GM21390 (cell line): ENCODE measurements around the gene CC2D1A.

ENCODE experiments used
- ATAC-seq: cut with Tn5 transposase; IDR thresholded peaks from one replicate; pipeline ENCODE4 v1.9.1; 2021; ENCODE audit not compliant: unreplicated experiment

Gene CC2D1A

GRCh38 chr19:13905634-13906520 is at the start of gene CC2D1A, which contains the start of gene BRME1:
Gene CC2D1A (plus strand): TSS chr19:13906201. CDS start chr19:13906442, 241 bp downstream.
Gene BRME1 (minus strand): TSS chr19:13906117. CDS start chr19:13904892, 1,225 bp downstream.
- peak; percentile 90 for ATAC-seq

GRCh38 chr19:13856497-13856896 is 49.5 kb upstream of the CC2D1A start:
- no peak for ATAC-seq

DNA sequence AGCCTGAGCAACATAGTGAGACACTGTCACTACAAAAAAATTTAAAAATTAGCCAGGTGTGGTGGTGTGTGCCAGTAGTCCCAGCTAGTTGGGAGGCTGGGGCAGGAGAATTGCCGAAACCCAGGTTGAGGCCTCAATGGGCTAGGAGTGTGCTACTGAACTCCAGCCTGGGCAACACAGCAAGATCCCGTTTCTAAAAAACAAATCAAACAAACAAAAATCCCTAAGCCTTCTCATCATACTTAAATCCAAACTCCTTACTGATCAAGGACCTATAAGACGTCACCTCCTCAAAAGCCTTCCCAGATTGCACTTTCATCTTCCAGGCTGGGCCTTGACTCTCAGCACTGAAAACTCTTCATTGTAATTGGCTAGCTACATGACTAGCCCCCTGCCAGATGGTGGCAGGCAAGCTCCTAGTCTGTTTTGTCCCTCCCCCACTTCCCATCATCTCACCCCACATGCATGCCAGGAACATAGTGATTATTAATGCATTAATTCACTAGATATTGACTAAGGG is 46.6 kb upstream of the CC2D1A start:
- ATAC-seq: no peak

DNA sequence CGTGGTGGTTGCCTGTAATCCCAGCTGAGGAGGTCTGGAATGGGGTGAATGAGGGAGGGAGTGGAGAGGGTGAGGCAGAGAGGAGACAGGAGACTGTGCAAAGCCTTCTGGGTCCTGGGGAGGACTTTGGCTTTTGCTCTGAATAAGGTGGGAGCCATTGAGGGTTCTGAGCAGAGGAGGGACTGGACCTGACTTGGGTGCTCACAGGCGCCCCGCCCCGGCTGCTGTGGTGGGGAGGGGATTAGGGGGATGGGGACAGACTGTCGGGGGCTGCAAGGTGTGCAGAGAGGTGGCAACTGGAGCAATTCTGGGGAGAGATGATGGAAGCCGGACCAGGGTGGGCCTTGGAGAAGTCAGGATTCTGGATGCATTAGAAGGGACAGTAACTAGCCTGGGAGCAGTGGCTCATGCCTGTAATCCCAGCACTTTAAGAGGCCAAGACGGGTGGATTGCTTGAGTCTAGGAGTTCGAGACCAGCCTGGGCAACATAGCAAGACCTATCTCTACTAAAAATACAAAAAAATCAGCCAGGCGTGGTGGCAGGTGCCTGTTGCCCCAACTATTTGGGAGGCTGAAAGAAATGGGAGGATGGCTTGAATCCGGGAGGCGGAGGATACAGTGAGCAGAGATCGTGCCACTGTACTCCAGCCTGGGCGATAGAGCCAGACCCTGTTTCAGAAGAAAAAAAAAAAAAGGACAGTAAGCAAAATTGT is 45.2 kb upstream of the CC2D1A start:
- no peak for ATAC-seq

DNA sequence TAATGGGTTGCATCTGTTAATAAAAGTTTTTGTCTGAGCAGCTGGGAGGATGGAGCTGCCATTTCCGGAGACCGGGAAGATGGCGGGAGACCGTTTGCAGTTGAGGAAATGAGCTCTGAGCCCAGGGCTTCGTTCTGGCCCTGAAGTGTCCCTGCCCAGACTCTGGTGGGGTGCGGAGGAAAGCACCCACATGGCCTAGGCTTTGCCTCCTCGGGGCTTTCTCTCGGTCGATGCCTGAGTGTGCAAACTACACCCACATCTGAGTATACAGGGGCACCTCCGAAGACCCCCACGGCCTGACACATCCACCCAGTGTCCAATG is 44.6 kb upstream of the CC2D1A start:
- ATAC-seq: peak; percentile 20

GRCh38 chr19:13861714-13862531 is 44.1 kb upstream of the CC2D1A start:
- ATAC-seq: peak; percentile 74

DNA sequence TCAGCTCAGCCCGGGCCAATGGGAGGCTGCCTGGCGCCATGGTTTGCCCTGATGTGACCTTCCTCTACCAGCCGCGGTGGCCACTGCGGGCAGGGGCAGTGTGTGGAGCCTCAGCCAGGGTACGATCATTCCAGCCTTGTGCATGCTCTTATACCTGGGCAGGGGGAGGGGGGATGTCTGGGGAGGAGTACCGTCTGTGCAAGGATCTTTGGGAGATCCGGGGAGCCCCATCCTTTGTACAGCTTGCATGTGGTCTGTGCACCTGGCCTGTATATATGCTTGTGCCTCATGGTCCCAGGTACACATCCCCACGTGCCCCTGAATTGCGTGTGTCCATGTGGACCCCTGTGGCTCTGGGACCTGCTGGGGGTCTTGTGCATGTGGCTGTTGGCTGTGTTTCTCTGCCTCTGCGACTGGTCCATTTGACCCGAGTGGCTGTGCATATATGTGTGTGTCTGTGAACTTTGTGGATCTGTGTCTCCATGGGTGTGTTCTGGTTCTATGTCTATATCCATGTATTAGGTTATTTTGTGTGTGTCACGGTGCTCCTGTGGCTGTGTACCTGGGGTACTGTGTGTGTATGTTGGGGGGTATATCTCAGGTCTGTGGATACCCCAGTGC is 41.8 kb upstream of the CC2D1A start:
- ATAC-seq: no peak

- ATAC-seq: no peak
Measured at GRCh38 chr19:13864667-13865570, 41.1 kb upstream of the CC2D1A start.

GRCh38 chr19:13865571-13866462 is 40.2 kb upstream of the CC2D1A start:
- ATAC-seq: no peak

- ATAC-seq: no peak
Measured at GRCh38 chr19:13866463-13867046, 39.4 kb upstream of the CC2D1A start.

- no peak for ATAC-seq
Measured at GRCh38 chr19:13868663-13869062, 37.3 kb upstream of the CC2D1A start.

DNA sequence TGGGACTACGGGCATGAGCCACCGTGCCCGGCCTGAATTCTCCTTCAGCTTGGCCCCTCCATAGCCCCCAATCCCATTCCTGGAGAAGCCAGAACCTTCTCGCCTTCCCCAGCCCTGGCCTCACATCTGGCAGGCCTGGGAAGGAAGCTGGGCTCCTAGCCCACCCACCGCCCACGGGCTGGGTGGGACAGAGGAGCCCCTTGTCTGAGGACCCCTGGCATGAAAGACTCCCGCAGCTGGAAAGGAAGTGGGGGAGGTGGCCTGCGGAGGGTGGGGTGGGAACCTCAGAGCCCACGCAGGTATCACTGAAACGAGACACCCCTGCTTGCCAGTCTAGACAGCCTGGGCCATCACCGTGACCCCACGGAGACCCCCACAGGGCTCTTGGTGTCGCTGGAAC is 36.7 kb upstream of the CC2D1A start:
- no peak for ATAC-seq

- ATAC-seq: no peak
Measured at GRCh38 chr19:13870873-13871272, 35.1 kb upstream of the CC2D1A start.

DNA sequence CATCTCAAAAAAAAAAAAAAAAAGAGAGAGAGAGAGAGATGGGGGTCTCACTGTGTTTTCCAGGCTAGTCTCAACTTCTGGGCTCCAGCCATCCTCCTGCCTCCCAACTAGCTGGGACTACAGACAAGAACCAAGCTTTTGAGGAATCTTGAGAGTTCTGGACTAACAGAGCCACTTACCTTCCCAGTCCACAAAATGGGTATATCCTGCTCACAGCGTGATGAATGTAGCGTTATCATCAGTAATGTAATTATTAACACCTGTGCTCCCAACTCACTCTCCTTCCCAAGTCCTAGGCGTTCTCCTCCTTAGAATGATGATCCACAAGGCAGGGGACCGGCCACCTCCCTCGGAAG is 33.7 kb upstream of the CC2D1A start:
- no peak for ATAC-seq

DNA sequence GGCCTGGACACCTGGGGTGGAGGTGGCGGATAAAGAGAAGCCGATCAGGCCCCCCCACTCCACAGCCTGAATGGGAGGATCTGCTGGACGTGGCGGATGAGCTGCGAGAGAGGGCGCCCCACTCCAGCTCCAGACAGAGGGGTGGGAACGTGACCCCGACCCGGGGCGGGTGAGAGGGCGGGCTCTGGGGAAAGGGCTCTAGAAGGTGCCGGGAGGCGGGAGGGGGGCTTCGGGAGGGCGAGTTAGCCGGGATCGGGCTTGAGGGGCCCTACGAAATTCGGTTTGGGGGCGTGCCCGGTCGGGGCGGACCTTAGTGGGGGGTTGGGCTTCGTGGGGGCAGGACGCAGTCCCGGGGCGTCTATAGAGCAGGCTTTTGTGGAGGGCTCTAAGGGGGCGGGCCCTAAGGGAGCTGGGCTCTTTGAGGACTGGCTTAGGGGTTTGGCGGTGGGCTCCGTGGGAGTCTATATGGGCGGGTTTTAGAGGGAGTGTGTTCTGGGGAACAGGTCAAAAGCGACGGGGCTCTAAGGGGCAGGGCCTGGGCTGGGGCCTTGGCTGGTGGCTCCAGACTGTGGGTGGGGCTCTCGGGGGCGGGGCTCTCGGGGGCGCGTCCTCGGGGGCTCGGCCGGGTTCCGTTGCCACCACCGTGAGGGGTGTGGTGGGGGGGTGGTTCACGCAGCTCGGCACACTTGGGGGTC is 33.2 kb upstream of the CC2D1A start:
- no peak for ATAC-seq

GRCh38 chr19:13873834-13874515 is 32.0 kb upstream of the CC2D1A start:
- no peak for ATAC-seq

DNA sequence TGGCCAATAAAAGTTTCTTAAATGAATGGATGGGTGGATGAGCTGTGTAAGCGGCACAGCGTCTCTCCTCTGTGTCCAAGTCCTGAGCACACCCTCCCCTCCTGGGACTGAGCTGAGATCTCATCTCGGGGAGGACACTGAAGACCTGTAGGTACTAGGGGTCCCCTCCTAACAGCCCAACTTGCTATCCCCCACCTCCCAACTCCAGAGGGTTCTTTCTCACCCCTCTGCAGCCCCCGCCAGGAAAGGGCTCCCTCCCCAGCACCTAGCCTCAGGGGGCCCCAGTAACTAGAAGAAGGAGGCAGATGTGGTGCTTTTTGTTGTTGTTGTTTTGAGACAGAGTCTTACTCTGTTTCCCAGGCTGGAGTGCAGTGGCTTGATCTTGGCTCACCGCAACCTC is 30.2 kb upstream of the CC2D1A start:
- no peak for ATAC-seq
